ENCODE results near the gene LAMC1. TPM values are rescaled to one million over a fixed set of nuclear protein-coding genes. Genes with fewer than 3 reads are reported as not detected.

LAMC1 gene
- total RNA-seq, 1 experiment from 2014 or later = 13.1 TPM

DNA sequence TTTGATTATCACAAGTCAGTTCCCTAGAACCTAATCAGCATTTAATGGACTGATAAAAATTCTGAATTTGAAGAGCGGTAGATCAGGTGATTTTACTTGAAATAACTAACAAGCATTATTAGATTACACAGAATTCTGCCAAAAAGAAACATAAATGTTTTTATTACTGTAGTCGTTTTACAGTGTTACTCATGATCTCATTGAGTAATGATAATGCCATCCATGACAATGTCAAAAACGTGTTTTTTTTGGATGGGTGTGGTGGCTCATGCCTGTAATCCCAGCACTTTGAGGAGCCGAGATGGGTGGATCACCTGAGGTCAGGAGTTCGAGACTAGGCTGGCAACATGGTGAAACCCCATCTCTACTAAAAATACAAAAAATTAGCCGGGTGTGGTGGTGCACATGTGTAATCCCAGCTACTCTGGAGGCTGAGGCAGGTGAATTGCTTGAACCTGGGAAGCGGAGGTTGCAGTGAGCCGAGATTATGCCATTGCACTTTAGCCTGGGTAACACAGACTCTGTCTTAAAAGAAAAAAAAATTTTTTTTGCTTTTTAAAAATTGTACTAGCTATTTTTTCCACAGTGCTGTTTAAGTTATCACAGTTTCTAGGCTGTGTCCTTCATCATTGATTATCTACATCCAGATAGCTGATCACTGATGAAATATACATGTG lies 56.6 kb downstream of the LAMC1 start:
- DNase-seq (ENCODE audit: low spot score) = no peak

DNA sequence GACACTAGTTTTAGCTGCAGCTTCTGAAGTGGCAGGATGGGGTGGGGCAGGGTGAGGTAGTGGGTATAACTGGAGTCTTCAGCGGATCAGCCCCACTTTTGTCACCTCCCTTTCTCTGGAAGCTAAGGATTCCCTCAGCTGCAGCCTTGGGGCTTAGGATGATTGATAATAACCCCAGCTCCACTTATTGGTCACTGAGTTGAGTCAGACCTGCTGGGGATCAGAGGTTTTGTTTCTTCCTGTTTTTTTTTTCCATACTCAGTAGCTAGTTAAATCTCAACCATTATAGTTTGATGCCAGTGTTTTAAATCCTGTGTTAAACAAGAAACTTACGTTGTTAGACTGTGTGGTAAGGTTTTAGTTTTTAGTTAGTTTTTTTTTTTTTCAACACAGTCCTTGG lies 57.2 kb downstream of the LAMC1 start:
- no peak for DNase-seq (ENCODE audit: low spot score)

DNA sequence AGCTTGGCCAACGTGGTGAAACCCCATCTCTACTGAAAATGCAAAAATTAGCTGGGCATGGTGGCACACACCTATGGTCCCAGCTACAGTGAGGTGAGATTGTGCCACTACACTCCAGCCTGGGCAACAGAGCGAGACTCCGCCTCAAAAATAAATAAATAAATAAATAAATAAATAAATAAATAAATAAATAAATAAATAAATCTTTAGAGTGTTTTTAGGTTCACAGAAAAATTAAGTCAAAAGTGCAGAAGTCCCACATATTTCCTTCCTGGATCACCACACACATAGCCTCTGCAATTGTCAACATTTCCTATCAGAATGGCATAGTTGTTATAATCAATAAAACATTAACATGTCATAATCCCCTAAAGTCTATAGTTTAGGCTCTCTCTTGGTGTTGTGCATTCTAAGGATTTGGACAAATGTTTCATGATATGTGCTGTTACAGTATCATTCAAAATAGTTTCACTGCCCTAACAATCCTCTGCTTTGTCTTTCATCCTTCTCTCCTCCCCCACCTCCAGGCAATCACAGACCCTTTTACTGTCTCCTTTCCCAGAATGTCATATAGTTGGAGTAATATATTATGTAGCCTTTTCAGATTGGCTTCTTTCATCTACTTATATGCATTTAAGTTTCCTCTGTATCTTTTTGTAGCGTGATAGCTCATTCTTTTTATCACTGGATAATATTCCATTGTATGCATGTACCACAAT lies 58.3 kb downstream of the LAMC1 start:
- no peak for DNase-seq (ENCODE audit: low spot score)

DNA sequence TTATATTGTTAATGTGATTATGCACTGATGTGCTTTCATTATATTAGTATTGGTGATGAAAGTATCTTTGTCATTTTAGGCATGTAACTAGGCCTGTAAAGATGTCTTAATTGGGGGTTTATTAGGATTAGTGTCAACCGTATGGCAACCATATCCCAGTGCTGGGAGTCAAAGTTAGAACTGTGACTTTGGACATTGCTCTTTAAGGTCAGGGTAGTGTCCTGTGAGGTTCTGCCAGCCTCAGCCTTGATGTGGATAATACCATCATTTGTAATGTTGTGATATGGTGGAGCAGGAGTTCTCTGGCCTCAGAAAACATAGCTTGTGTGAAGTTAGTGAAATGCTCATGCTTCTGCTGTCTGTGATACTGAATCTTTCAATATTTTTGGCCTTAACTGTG lies 59.4 kb downstream of the LAMC1 start:
- DNase-seq (ENCODE audit: low spot score) = no peak

DNA sequence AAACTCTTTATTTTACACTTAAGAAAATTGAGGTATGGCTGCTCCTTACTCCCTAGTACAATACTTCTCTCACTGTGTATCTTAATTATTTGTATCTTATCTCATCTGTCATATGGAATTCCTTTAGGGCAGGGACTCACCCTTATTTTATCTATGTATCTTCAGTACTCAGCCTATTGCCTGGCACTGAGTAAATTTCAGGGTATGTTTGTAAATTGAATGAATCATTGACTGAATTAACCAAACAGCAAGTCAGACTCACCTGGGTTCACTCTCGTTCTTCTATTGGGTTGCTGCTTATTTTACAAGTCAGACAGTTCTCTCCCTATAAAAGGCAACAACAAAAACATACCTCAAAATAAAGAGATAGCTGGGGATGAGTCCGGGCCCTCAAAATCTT lies 63.8 kb downstream of the LAMC1 start:
- peak; percentile 26 for DNase-seq (ENCODE audit: low spot score)

DNA sequence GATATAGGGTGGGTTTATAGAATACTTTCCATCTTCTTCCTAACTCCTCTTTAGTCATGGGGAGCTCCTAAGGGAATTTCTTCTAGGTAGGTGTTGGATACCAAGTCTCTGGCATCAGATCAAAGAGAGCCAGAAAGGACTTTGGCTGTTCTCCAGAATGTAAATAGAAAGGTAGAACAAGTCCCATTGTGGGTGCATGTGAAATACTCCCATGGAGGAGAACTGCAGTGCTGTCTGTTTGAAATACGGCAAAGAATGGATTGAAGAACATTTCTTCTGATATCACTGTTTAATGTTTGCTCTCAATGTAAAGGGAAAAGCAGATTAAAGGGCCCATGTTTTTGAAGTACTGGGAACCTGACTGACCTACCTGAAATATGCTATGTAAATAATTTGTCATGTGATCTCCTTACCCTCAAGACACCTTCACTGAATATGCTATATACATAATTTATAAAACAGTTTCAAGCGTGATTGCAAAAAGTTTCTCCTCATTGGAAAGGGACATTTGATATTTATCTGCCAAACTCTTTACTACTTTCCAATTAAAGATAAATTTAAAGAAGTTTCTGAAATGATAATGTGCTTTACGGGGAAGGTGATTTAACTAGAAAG lies 65.9 kb downstream of the LAMC1 start:
- DNase-seq (ENCODE audit: low spot score) = peak; percentile 86

DNA sequence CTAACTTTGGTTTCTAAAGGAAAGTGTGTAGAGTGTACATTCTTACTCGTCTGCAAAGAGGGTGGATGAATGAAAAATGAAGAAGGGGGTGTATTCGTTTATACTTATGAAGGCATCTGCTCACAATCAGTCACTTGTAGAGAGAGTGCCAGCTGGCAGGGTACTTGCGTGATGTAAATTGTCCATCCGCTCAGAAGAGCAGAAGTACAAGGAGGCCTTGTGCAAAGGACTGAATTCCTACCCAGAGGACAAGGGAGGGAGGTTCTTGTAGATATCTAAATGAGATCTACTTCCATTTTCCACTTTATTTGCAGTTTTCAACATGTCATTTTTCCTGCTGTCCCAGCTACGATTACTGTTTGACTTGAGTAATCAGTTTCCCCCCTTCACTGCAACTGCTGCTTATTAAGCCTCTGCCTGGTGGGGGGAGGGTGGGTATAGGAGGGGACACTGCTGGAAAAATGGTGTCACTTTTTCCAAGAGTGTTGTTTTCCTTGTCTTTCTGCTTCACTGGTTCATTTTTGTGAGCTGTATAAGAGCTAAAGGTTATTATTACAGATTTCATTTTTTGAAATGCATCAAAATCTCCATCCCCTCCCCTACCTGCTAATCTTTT lies 67.3 kb downstream of the LAMC1 start:
- no peak for DNase-seq (ENCODE audit: low spot score)

DNA sequence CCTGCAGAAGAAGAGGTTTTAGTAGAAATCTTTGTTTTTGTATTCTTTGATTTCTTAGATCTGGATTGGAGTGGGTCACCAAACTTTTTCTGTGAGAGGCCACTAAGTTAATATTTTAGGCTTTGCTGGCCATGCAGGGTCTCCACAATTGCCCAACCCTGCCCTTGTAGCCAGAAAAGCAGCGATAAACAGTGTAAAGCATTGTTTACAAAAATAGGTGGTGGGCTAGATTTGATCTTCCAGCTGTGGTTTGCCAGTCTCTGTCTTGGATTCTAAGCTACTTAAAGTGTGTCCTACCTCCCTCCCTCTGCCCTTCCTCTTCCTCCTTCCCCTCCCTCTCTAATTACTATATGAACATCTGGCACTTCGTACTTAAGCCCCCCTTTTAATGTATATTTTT lies 68.0 kb downstream of the LAMC1 start:
- DNase-seq (ENCODE audit: low spot score) = no peak

DNA sequence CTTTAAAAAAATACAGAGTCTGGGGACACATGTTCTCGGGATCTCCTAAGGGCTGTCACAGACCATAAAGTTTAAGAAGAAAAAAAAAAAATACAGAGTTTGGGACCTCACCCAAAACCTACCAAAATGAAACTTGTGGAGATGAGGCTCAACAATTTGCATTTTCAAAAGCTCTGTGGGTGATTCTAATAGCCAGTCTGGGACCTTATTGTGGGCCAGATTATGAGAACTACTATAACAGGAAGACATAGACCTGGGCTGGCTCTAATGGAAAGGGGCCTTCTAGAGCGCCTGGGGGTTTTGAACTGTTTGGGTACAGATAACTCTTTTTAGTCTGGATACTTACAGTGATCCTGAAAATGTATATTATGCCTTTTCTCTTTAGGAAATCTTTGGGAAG lies 69.1 kb downstream of the LAMC1 start:
- no peak for DNase-seq (ENCODE audit: low spot score)

DNA sequence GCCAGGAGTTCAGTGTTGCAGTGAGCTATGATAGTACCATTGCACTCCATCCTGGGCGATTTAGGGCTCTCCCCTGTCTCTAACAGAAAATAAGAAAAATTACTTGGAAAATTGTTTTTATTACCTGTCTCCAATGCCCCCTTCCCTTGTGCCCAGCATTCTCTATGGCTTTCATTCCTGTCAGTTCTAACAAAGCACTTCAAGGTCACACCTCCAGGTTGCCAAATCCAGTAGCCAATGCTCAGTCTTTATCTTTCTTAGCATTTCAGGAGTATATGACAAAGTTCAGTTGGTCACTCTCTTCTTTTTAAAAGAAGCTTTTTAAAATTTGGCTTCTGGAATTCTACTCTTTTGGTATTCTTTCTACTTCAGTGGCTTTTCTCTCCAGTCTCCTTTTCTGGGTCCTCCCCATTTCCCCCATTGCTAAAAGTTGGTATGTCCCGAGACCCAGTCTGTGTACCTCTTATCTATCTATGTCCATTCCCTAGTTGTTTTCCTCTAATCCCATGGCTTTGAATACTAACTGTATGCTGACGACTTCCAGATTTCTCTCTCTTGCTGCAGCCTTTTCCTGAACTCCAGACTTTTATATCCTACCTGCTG lies 69.9 kb downstream of the LAMC1 start:
- no peak for DNase-seq (ENCODE audit: low spot score)

DNA sequence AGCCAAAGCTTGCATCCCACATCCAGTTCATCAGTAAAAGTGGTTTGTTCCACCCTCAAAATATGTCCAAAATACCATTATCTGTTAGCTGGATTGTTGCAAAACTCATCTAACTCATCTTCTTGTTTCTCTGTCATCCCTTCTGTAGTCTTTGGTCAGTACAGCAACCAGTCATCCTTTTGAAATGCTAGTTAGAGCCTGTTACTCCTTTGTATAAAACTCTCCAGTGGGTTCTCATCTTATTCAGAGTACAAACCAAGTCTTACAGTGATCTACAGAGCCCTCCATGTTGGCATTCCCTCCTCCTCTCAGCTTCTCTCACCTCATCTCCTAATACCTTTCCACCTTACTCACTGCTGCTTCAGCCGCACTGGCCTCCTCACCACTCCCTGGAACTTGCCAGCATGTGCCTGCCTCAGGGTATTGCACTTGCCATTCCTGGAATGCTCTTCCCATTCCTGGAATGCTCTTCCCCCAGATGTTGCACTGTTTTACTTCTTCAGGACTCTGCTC lies 70.6 kb downstream of the LAMC1 start:
- no peak for DNase-seq (ENCODE audit: low spot score)

DNA sequence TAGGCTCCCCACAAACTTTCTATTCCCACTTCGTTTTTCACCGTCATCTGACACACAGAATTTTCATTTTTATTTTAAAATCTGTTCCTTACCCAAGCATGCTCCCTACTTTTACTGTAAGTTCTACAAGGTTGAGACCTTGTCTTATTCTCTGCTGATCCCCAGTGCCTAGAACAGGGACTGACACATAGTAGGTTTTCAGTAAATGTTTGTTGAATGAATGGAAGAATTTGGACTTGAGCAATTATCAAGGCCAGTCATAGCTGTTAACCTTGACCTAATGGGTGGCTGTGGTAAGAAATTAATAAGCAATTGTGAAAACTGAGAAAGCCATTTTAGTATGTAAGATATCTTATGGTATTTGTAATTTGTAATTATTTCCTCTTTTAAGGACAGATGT lies 71.1 kb downstream of the LAMC1 start:
- DNase-seq (ENCODE audit: low spot score) = no peak

DNA sequence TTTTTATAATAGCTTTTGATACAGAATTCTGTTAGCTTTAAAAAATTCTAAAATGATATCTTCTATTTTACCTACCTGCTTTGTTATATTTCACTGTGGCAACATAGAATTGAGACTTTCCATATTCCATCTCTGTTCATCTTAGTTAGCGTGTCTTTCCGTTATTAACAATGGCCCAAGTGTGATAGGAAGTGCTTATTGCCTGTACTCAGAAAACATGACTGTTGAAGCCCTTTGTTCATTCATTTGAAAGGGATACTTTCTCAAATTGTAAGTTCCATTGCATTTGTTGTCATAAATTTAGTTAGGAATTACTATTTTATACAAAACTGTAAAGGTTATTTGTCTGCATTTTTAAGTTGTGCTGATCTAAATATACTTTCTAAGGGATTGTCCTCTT lies 73.1 kb downstream of the LAMC1 start:
- no peak for DNase-seq (ENCODE audit: low spot score)

DNA sequence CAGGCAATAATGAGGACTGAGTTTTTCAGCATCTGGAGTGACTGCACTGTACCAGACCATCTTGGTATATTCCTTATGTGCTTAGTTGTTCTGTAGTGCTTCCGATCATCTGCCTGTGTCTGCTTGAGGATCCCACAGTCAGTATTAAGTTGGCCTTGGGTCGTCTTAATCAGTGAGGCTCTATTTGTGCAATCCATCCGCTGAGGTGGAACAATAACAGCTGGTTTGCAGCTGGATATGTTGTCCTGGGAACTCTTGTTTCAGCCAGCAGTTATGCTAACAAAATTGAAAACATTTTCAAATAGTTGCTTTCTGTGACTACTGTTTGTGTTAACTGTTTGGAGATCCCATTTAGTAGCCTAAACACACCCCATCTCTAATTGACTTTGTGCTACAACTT lies 73.7 kb downstream of the LAMC1 start:
- no peak for DNase-seq (ENCODE audit: low spot score)

DNA sequence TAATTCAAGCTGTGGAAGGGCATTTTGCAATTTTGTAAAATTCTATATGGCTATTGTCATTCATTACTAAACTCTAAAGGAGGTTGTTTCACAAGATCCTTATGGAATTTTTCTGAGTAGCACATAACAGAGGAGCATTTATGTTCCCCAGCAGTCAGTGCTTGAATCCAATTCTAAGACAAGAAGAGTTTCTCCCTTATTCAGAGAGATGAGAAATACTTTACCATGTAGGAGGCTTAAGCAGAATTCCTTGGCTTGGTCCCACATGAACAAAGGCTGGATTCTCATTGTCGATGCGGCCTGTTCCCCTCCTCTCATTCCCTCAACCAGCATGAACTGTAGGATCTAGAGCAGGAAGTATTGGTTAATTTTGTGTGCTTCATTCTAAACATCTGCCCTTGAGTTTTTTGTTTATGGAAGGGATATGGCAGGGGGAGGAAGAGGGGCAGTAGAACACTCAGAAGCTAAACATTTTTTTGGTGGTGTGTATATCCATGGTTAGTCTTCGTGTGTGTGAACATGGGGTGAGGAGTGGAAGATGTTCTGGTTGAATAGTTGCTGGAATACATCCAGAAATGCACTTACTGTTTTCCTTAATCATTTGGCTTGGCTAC lies 74.3 kb downstream of the LAMC1 start:
- DNase-seq (ENCODE audit: low spot score) = no peak

DNA sequence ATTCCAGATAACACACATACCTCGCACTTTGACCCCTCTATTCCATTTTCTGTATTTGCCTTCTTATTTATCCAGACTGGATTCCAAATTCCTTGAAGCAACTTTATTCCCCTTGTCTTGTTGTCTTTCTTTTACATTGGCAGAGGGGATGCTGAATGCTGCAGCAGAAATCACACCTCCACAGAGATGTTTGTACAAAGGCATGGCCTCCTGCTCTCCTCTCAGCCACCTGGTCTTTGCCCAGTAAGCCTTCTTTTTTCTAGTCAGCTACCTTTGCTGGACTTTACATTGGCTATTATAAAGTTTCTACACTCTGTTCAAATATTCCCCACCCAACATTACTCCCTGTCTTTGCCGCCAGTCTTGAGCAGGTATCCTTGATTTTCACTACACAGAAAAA lies 75.1 kb downstream of the LAMC1 start:
- DNase-seq (ENCODE audit: low spot score) = no peak

DNA sequence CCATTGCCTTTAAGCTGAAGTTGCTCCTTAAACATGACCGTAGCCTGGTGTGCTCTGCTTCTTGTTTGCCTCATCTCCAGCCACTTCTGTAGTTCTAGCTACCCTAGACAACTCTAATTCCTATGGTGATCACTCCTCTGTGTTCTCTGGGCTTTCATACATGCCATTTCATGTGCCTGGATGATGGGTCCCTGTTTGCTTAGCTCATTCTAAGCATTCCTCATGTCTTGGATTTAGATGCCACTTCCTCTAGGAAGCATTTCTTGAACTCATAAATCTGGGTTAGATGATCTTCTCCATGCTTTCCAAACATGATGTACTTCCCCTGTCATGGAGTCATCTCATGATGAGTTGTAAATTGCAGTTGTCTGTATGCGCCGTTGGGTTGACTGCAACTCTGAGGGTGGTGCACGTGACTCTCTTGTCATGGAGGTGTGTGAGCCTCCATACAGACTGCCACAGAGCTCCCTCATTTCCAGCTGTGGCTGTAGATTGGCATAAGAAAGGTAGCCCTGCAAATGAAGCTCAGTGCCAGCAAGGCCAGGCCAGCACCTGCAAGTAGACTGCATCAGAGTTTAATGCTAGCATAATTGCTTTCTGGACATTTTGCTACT lies 77.2 kb downstream of the LAMC1 start:
- DNase-seq (ENCODE audit: low spot score) = no peak

DNA sequence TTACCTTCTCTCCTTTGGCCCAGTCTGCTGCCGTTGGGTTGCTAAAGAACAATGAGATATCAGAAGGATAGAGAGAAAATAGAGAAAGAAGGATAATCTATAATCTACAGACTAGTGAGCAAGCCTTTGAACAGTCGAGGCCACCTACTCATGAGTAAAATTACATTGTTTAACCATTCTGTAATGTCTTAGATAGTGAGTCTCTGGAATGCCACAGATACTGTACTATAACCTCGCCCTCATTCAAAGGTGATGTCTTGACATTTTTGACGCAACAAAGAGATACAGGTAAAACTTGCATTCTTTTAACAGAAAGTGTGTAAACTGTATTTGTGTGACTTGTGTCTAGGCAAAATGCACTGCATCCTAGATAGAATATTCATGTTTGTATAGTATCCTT lies 77.9 kb downstream of the LAMC1 start:
- DNase-seq (ENCODE audit: low spot score) = no peak

DNA sequence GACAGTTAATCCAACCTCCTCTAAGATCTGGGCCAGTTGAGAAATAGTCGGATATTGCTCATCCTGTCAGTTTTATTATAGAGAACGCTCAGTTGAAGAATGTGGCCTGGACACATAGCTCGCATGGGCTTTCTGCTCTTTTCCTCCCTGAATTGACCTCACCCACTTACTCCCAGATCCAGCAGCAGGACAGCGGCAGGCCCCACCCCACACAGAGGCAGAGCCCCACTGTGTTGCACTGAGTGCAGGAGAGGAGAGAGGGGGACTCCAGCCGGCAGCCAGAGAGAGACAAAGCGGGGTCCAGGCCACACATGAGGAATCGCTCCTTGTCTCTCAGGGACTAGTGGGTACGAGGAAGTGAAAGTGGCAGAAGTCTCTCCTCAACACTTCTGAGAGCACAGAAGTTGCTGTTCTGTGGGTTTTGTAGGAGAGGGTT lies 78.6 kb downstream of the LAMC1 start:
- no peak for DNase-seq (ENCODE audit: low spot score)

DNA sequence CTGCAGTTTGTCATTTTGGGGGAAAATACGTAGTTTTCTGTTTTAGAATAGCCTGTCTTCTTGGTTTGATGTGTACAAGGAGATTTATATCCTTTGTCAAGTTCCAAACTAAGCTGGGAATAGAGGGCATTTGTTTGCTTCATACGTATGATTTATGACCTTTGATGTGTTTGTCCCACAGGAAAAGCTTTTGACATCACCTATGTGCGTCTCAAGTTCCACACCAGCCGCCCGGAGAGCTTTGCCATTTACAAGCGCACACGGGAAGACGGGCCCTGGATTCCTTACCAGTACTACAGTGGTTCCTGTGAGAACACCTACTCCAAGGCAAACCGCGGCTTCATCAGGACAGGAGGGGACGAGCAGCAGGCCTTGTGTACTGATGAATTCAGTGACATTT lies 79.9 kb downstream of the LAMC1 start:
- DNase-seq (ENCODE audit: low spot score) = no peak

DNA sequence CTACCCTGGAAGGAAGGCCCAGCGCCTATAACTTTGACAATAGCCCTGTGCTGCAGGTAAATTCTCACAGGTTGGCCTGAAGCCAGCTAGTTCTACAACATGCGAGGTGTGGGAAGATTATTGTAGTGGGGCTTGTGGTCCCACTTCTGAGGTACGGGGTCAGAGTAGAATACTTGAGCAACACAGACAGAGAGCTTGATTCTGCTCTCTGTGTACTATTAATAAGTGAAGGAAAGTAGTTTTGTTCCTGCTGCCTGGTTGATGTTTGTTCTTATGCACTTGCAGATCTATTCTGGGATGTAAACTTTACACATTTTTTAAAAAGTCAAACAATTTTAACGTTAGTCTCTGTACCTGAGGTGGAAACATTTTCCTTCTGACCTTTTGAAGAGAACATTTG lies 80.4 kb downstream of the LAMC1 start:
- no peak for DNase-seq (ENCODE audit: low spot score)
